Gastroesophageal sphincter (tissue), 3 donors: ENCODE results near the gene ELOVL6.

ENCODE experiments used
- CTCF ChIP-seq, 4 experiments: fragments of 200-600 bp in 2 of 4; fragments of 450-650 bp in 2 of 4; sonication (generic) in 1 of 4; IDR thresholded peaks; one replicate each; pipeline ENCODE4 v1.5.1; 2017 to 2019; ENCODE audit warnings: antibody characterized with exemption in 4 of 4, mild to moderate bottlenecking in 2 of 4, moderate library complexity in 2 of 4
- EP300 ChIP-seq: sonication (generic); formaldehyde crosslinking; IDR thresholded peaks from one replicate; pipeline ENCODE4 v1.6.1; 2017; ENCODE audit warnings: antibody characterized with exemption, mild to moderate bottlenecking
- POLR2A ChIP-seq, 2 donors: fragments of 450-650 bp; IDR thresholded peaks; one replicate each; pipeline ENCODE4 v1.6.1; 2017; ENCODE audit warnings: antibody characterized with exemption in 2 of 2, mild to moderate bottlenecking in 2 of 2, moderate library complexity in 1 of 2
- POLR2AphosphoS5 ChIP-seq: sonication (generic); formaldehyde crosslinking; IDR thresholded peaks from one replicate; pipeline ENCODE4 v1.6.1; 2017; ENCODE audit warnings: antibody characterized with exemption

GRCh38 chr4:110164856-110165255 is 33.6 kb downstream of the ELOVL6 start:
- no peak for TF ChIP-seq CTCF (IDR thresholded peaks at IDR 0.05)
- no peak for TF ChIP-seq POLR2AphosphoS5
- no peak for TF ChIP-seq POLR2A (IDR thresholded peaks at IDR 0.05)
- TF ChIP-seq EP300 = no peak
